Stomach (tissue), 9 donors: ENCODE results near the gene NATD1. TPM values are rescaled to one million over a fixed set of nuclear protein-coding genes. Genes with fewer than 3 reads are reported as not detected.

ENCODE experiments used
- DNase-seq, 2 donors: peaks; one replicate each; pipeline versions ENCODE4 v3.0.0 to v3.0.0-alpha.2; 2013 to 2019
- H3K27ac ChIP-seq, 5 donors: fragments of 200-600 bp in 4 of 5; sonication (generic) in 4 of 5; one replicate each; pipeline ENCODE4 v1.5.1; 2013 to 2019; ENCODE audit warnings: mild to moderate bottlenecking in 1 of 5, moderate library complexity in 1 of 5
- H3K27me3 ChIP-seq, 3 donors: fragments of 200-600 bp; sonication (generic); one replicate each; pipeline ENCODE4 v1.5.1; 2017 to 2019; ENCODE audit warnings: mixed run types in 1 of 3
- H3K36me3 ChIP-seq, 4 donors: fragments of 200-600 bp; sonication (generic); 1 replicate in 3 of 4; 2 replicates in 1 of 4; pipeline ENCODE4 v1.5.1; 2016 to 2019
- H3K4me1 ChIP-seq, 4 donors: fragments of 200-600 bp; sonication (generic); one replicate each; pipeline ENCODE4 v1.5.1; 2016 to 2019
- H3K4me3 ChIP-seq, 4 donors: fragments of 200-600 bp; sonication (generic) in 3 of 4; one replicate each; pipeline ENCODE4 v1.5.1; 2016 to 2019; ENCODE audit warnings: mild to moderate bottlenecking in 1 of 4
- H3K9me3 ChIP-seq, 4 donors: fragments of 200-600 bp; sonication (generic); one replicate each; pipeline ENCODE4 v1.5.1; 2016 to 2019
- EP300 ChIP-seq: sonication (generic); formaldehyde crosslinking; IDR thresholded peaks from one replicate; pipeline ENCODE4 v1.6.1; 2017; ENCODE audit warnings: antibody characterized with exemption
- POLR2A ChIP-seq, 4 donors: fragments of 450-650 bp; IDR thresholded peaks; one replicate each; pipeline ENCODE4 v1.6.1; 2016; ENCODE audit warnings: antibody characterized with exemption in 4 of 4, control low read depth in 2 of 4, mild to moderate bottlenecking in 1 of 4, moderate library complexity in 1 of 4
- POLR2AphosphoS5 ChIP-seq, 3 donors: sonication (generic); formaldehyde crosslinking; IDR thresholded peaks; one replicate each; pipeline ENCODE4 v1.6.1; 2016; ENCODE audit warnings: antibody characterized with exemption in 3 of 3
- WGBS, 5 donors: extraction: QIAGEN DNeasy Blood & Tissue Kit in 3 of 5; methylation state at CpG; one replicate each; pipeline versions ENCODE4 v1.1.5 to v1.1.7; 2013 to 2018; 5-methylcytosine and 5-hydroxymethylcytosine counted together
- intact Hi-C: fragments of 100-400 bp; cut with DNase I; formaldehyde crosslinking; loops from one replicate; pipeline ENCODE4 v1.15.1; 2023; ENCODE audit warnings: low total_unique reads
- polyA plus RNA-seq, 3 donors: library from polyadenylated mRNA; stranded (reverse); fragments of 200-250 nt; gene quantifications; one replicate each; pipeline ENCODE4 v1.2.3, GENCODE V29; 2013
- total RNA-seq, 5 donors: library from RNA; depleted of rRNA; stranded (reverse); fragments of >200 nt; gene quantifications; one replicate each; pipeline versions ENCODE4 v1.1.0 to v1.2.3, GENCODE V29; 2014 to 2016
- TF ChIP-seq, protein P1 (sequence below), 7 experiments: fragments of 450-650 bp in 4 of 7; fragments of 200-600 bp in 3 of 7; sonication (generic) in 3 of 7; IDR thresholded peaks; one replicate each; pipeline ENCODE4 v1.5.1; 2016 to 2019; ENCODE audit warnings: antibody characterized with exemption in 7 of 7, control low read depth in 2 of 7, mild to moderate bottlenecking in 1 of 7
- donor health status: healthy with polysubstance abuse.
- donor health status: Bipolar disorder and iron deficiency.
- donor health status: healthy.

The NATD1 gene
- total and polyA plus RNA-seq, 8 donors: 2.2 to 9.0 (median 4.3) TPM

DNA sequence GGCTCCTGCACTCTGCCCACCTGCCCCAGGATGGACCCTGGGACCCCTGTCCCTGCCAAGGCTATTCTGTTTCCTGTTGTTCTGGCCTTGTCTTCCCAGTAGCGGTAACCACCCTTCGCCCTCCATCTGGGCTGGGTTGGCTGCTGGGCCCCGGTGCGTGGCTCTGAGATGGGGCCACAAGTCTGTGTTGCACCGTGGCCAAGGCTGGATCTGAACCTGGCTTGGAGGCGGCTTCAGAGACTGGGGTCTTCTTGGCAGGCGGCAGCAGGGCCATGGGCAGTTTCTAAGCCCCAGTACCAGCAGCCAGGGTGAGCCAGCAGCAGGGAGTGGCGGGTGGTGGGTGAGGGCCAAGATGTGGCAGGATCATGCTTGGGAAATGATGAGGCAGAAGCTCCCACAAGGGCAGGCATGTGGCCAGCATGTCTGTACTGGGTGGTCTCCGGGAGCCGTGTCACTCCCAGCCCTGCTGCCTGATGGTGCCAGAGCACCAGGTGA, 43.9 kb upstream of the NATD1 start:
- no peak overlapping the region for H3K4me3 ChIP-seq
- no peaks in the 10 kb centered on the region for H3K27me3 ChIP-seq
- TF ChIP-seq, protein P1, sequence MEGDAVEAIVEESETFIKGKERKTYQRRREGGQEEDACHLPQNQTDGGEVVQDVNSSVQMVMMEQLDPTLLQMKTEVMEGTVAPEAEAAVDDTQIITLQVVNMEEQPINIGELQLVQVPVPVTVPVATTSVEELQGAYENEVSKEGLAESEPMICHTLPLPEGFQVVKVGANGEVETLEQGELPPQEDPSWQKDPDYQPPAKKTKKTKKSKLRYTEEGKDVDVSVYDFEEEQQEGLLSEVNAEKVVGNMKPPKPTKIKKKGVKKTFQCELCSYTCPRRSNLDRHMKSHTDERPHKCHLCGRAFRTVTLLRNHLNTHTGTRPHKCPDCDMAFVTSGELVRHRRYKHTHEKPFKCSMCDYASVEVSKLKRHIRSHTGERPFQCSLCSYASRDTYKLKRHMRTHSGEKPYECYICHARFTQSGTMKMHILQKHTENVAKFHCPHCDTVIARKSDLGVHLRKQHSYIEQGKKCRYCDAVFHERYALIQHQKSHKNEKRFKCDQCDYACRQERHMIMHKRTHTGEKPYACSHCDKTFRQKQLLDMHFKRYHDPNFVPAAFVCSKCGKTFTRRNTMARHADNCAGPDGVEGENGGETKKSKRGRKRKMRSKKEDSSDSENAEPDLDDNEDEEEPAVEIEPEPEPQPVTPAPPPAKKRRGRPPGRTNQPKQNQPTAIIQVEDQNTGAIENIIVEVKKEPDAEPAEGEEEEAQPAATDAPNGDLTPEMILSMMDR (IDR thresholded peaks at IDR 0.05): no peak
- no peak for TF ChIP-seq POLR2A (IDR thresholded peaks at IDR 0.05)
- intact Hi-C loops: no loop called here
- DNase-seq: no peak
- H3K9me3 ChIP-seq: peaks cover 0 to 2% (median 0%) of the 10 kb centered on the region in 4 donors
- H3K27ac ChIP-seq: peak overlapping the region in 1 of 5 donors; percentile 36
- H3K36me3 ChIP-seq: peaks cover 38 to 64% (median 48%) of the 10 kb centered on the region in 4 donors
- WGBS, 5 donors: 65 to 73% (median 68%) methylated on average over 10 of the region's 10 CpGs
- peaks cover 18 to 50% (median 41%) of the 10 kb centered on the region in 4 donors for H3K4me1 ChIP-seq

DNA sequence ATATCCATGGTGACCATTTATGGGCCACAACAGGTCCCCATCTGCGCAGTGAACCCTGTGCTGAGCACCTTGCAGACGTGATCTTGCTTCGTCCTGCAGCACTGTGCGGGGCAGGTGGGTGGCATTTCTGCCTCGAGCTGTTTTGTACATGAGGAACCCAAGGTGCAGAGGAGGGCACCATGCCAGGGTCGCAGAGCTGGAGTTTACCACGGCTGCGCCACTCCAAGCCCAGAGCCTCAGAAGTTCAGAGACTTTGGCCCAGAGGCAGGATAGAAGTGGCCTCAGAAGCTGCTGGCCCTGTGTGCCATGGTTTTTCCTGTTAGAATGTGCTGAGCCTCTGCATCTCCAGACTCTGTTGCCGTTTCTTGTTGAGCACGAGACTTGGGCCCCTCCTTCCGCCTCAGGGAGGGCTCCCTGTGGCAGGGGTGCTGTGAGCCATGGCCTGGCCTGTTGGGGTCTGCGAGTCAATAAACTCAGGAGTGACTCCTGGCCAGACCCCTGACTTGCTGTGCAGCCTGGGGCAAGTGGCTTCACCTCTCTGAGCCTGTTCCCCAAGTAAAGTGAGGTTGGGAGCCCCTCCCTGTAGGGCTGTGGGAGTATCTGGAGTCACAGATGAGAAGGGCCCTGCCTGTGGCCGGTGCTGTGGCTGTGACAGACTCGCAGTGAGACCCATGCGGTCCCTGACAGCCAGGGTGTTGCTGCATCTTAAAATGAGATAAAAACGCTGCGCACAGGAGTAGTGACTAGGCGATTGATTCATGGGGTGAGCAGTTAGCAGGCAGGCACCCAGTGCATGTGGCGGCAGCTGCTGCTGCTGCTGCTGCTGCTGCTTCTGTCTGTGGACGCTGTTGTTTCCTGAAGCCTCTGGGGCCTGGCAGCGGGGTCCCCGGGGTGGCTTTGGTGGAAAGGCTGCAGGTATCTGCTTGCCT, 43.2 kb upstream of the NATD1 start:
- TF ChIP-seq, protein P1 (IDR thresholded peaks at IDR 0.05): no peak
- TF ChIP-seq POLR2A (IDR thresholded peaks at IDR 0.05) (no peak), POLR2AphosphoS5 (IDR thresholded peaks at IDR 0.05) (no peak), EP300 (no peak)
- peak in 1 of 2 donors; percentile 73 for DNase-seq
- WGBS, 5 donors: 56 to 66% (median 61%) methylated on average over 22 of the region's 22 CpGs
- Histone ChIP-seq H3K27me3 (no peaks in the 10 kb centered on the region), H3K36me3 (peaks cover 32 to 64% (median 47%) of the 10 kb centered on the region in 4 donors), H3K27ac (peak overlapping the region in 1 of 5 donors; percentile 36), H3K9me3 (peaks cover 0 to 5% (median 0%) of the 10 kb centered on the region in 4 donors), H3K4me1 (peaks cover 23 to 56% (median 47%) of the 10 kb centered on the region in 4 donors), H3K4me3 (no peak overlapping the region)
- intact Hi-C loops: no loop called here

DNA sequence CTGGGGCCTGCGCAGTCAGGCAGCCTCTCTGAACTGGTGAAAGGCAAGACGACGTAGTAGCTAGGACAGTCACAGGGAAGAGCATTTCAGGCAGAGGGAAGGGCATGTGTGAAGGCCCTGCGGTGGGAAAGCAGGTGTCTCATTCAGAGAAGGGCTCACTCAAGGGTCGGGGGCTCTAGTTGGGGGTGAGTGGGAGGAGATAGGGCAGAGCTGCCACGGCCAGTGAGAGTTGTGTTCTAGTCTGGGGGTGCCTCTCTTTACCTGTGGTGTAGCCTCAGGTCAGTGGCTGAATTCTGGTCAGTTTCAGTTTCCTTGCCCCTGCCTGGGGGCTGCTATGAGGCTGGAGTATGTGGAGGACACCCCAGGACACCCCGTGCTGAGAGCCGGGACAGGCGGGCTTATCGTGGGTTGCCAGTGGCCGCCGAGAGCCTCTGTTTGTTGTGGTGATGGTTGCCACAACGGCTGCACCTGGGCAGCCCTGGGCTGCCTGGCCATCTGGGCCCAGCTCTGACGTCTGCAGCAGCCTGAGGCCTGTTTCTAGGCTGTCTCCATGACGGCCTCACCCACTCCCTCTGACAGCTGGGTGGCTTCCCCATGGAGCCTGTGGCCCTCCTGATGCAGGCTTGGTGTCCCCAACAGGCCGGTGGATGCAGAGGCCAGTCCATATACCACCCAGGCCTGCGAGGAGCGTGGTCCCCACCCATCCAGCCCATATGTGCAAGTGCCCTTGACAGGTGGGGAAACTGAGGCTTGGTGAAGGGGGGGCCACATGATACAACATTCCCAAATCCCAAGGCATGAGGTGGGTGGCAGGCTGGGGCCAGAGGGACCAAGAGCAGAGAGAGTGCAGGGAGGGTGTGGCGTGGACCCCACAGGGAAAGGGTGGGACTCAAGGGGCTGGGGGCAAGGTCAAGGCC, 42.1 kb upstream of the NATD1 start:
- peaks cover 0 to 5% (median 0%) of the 10 kb centered on the region in 4 donors for H3K9me3 ChIP-seq

DNA sequence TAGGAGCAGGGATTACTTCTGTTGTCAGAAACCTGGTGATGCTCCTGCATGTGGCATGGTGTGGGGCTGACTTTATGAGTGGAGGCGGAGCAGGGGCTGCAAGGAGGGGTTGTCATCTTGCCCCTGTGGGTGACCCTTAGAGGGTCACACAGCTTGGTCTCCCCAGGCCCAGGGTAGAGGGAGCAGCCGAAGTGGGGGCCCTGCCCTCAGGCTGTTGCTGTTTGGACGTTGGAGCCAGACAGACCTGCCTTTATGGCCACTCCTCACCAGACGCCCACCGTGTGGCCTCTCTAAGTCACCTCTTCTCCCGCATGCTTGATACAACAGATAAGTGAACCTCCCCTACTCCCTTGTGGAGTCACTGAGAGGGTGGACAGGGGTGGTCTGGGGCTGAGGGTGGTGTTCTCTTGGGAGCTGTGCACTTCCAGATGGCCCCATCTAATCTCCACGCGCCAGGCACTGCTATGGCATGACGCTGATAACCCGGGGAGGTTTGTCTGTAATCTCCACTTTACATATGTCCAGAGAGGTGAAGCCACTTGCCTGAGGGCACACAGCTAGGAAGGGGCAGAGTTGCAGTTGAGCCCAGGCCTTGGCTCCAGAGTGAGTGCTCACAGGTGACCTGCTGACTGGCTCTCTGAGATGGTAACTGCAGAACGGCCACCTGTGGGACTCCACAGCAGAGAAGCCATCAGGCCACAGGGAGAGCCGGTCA, 41.3 kb upstream of the NATD1 start:
- Histone ChIP-seq H3K27me3 (no peaks in the 10 kb centered on the region), H3K27ac (peak overlapping the region in 4 of 5 donors; percentile 1 to 61 (median 22)), H3K9me3 (peaks cover 0 to 5% (median 0%) of the 10 kb centered on the region in 4 donors), H3K36me3 (peaks cover 15 to 47% (median 29%) of the 10 kb centered on the region in 4 donors), H3K4me3 (no peak overlapping the region), H3K4me1 (peaks cover 32 to 75% (median 65%) of the 10 kb centered on the region in 4 donors)
- TF ChIP-seq EP300: no peak
- TF ChIP-seq, protein P1 (IDR thresholded peaks at IDR 0.05): no peak
- TF ChIP-seq POLR2A (IDR thresholded peaks at IDR 0.05): no peak
- no peak for TF ChIP-seq POLR2AphosphoS5 (IDR thresholded peaks at IDR 0.05)
- intact Hi-C loops: no loop called here
- peak in 1 of 2 donors; percentile 28 for DNase-seq
- WGBS, 5 donors: 52 to 62% (median 56%) methylated on average over 12 of the region's 12 CpGs

More for the DNA sequence above, 42.1 kb upstream of the NATD1 start:
- TF ChIP-seq POLR2AphosphoS5 (IDR thresholded peaks at IDR 0.05): peak in 1 of 3 donors; percentile 20
- TF ChIP-seq POLR2A (IDR thresholded peaks at IDR 0.05): no peak
- Histone ChIP-seq H3K4me3 (no peak overlapping the region), H3K4me1 (peaks cover 24 to 67% (median 57%) of the 10 kb centered on the region in 4 donors), H3K36me3 (peaks cover 22 to 55% (median 37%) of the 10 kb centered on the region in 4 donors), H3K27me3 (no peaks in the 10 kb centered on the region), H3K27ac (peak overlapping the region in 4 of 5 donors; percentile 1 to 61 (median 22))
- DNase-seq: peak; percentile 79 to 81
- 63 to 69% (median 67%) methylated on average over 18 to 19 of the region's 19 CpGs for WGBS, 5 donors
- intact Hi-C loops: no loop called here
